Measurements from ENCODE around the gene CCDC197. TPM values are rescaled to one million over a fixed set of nuclear protein-coding genes. Genes with fewer than 3 reads are reported as not detected.

The CCDC197 gene
- total RNA-seq, 1 experiment from 2014 or later = not detected

GRCh38 chr14:94038510-94038909 is 41.4 kb downstream of the CCDC197 start:
- H2BK15ac ChIP-seq (ENCODE audit: low read depth, low read length) = no peak overlapping the region

More at GRCh38 chr14:94038510-94038909, 41.4 kb downstream of the CCDC197 start:
- Histone ChIP-seq H3K4me2 (ENCODE audit: insufficient read depth, insufficient read length, low read length) (no peak overlapping the region), H3K79me2 (ENCODE audit: insufficient read depth, low read length) (no peaks in the 10 kb centered on the region), H2BK12ac (ENCODE audit: insufficient read length, low read depth, low read length) (no peak overlapping the region), H3K14ac (ENCODE audit: insufficient read depth, low read length) (no peak overlapping the region; the same call in 1 of the 2 replicates), H4K20me1 (ENCODE audit: control insufficient read depth, insufficient read depth, insufficient read length) (no peaks in the 10 kb centered on the region), H3K56ac (ENCODE audit: insufficient read length, low read depth, low read length) (no peak overlapping the region), H3K23ac (ENCODE audit: insufficient read length, low read depth, low read length) (no peak overlapping the region), H2BK20ac (ENCODE audit: low read depth, low read length, poor library complexity, severe bottlenecking) (no peak overlapping the region), H3K4me1 (ENCODE audit: insufficient read depth, low read length) (no peaks in the 10 kb centered on the region), H3K27ac (ENCODE audit: insufficient read length, low read depth, low read length) (no peak overlapping the region), H3K4ac (ENCODE audit: low read depth, low read length) (no peak overlapping the region), H2BK5ac (ENCODE audit: insufficient read length, low read length) (no peak overlapping the region), H3T11ph (ENCODE audit: low read length) (no peak overlapping the region), H3K27me3 (ENCODE audit: insufficient read depth, low read length) (no peaks in the 10 kb centered on the region), H2AFZ (ENCODE audit: low read length) (no peak overlapping the region), H3K9me3 (ENCODE audit: control insufficient read depth, low read depth, low read length) (no peaks in the 10 kb centered on the region), H4K5ac (ENCODE audit: insufficient read length, low read depth, low read length) (no peak overlapping the region), H3K23me2 (ENCODE audit: insufficient read length, low read depth, low read length, poor library complexity, severe bottlenecking) (no peaks in the 10 kb centered on the region), H3K79me1 (ENCODE audit: insufficient read depth, low read depth, low read length, poor library complexity, severe bottlenecking) (no peaks in the 10 kb centered on the region), H3K18ac (ENCODE audit: insufficient read length, low read depth, low read length) (no peak overlapping the region), H2AK5ac (ENCODE audit: insufficient read length, low read length) (no peak overlapping the region), H4K91ac (ENCODE audit: insufficient read length, low read depth, low read length) (no peak overlapping the region), H4K8ac (replicated peaks; ENCODE audit: insufficient read length, low read depth, low read length) (no peak overlapping the region), H3K9ac (ENCODE audit: extremely low read depth, insufficient read length, low read length) (no peak overlapping the region), H2BK120ac (ENCODE audit: low read depth, low read length, poor library complexity, severe bottlenecking) (no peak overlapping the region)
- no peak overlapping the region for H3K4me3 Mint-ChIP-seq
- H3K27ac Mint-ChIP-seq = peak overlapping the region in 1 of 3 experiments; percentile 75; a peak in 2 of 7 replicates
- peaks cover 4 to 37% (median 26%) of the 10 kb centered on the region in 3 experiments for H3K36me3 Mint-ChIP-seq (ENCODE audit: insufficient read depth in 1 of 3, low read depth in 3 of 3)
- TF ChIP-seq CTCF (conservative IDR thresholded peaks at IDR 0.05) = no peak
- H3K9me3 Mint-ChIP-seq = peaks cover 0 to 2% of the 10 kb centered on the region in 2 experiments; a peak in 1 of 5 replicates
- WGBS (ENCODE audit: extremely low coverage, insufficient read length, low lambda C conversion rate) = no CpG with 5 or more reads among the region's 7 CpGs
- no peak for DNase-seq
- peaks cover 22 to 23% of the 10 kb centered on the region in 2 experiments for H3K4me1 Mint-ChIP-seq
- H3K27me3 Mint-ChIP-seq (ENCODE audit: low read depth) = no peaks in the 10 kb centered on the region

Measured in H9 (cell line).